ENCODE data around the gene MTRF1L.
"Not testable (repeated sequence)": the region's sequence is repeated elsewhere in the genome, so short reads cannot be mapped to it uniquely, and the experiment has no call there.

MTRF1L gene

GRCh38 chr6:152993847-152994246 is 8.7 kb downstream of the MTRF1L start:
- no peak for DNase-seq (ENCODE audit: low read depth in 2 of 2)
- TF ChIP-seq, protein P1, sequence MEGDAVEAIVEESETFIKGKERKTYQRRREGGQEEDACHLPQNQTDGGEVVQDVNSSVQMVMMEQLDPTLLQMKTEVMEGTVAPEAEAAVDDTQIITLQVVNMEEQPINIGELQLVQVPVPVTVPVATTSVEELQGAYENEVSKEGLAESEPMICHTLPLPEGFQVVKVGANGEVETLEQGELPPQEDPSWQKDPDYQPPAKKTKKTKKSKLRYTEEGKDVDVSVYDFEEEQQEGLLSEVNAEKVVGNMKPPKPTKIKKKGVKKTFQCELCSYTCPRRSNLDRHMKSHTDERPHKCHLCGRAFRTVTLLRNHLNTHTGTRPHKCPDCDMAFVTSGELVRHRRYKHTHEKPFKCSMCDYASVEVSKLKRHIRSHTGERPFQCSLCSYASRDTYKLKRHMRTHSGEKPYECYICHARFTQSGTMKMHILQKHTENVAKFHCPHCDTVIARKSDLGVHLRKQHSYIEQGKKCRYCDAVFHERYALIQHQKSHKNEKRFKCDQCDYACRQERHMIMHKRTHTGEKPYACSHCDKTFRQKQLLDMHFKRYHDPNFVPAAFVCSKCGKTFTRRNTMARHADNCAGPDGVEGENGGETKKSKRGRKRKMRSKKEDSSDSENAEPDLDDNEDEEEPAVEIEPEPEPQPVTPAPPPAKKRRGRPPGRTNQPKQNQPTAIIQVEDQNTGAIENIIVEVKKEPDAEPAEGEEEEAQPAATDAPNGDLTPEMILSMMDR (IDR thresholded peaks at IDR 0.05; ENCODE audit: low read depth, low read length) = no peak
- no peak overlapping the region for H3K4me3 ChIP-seq (replicated peaks in 1 of 2; ENCODE audit: low read depth in 2 of 2, low read length in 2 of 2)

GRCh38 chr6:152993431-152993830 is 9.1 kb downstream of the MTRF1L start:
- no peak overlapping the region for H3K4me3 ChIP-seq (replicated peaks in 1 of 2; ENCODE audit: low read depth in 2 of 2, low read length in 2 of 2)
- TF ChIP-seq, protein P1 (IDR thresholded peaks at IDR 0.05; ENCODE audit: low read depth, low read length) = peak; percentile 31
- DNase-seq (ENCODE audit: low read depth in 2 of 2) = no peak

DNA sequence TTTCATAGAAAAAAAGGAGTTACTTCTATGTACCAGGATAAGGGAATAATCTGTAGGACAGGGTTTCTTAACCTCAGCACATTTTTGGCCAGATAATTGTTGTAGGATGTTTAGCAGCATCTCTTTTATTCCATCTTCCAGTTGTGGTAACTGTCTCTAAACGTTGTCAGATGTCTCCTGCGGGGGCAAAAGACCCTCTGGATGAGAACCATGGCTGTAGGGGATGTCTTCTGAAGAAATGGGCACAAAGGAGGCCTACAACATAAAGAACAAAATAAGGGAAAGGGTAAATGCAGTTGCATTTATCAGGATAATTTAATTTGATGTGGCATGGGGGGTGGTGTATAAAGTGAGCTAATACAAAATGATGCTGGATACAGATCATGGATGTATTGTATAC is 15.5 kb downstream of the MTRF1L start:
- TF ChIP-seq, protein P1 (IDR thresholded peaks at IDR 0.05; ENCODE audit: low read depth, low read length) = no peak
- no peak overlapping the region for H3K4me3 ChIP-seq (replicated peaks in 1 of 2; ENCODE audit: low read depth in 2 of 2, low read length in 2 of 2)
- DNase-seq (ENCODE audit: low read depth in 2 of 2) = no peak

DNA sequence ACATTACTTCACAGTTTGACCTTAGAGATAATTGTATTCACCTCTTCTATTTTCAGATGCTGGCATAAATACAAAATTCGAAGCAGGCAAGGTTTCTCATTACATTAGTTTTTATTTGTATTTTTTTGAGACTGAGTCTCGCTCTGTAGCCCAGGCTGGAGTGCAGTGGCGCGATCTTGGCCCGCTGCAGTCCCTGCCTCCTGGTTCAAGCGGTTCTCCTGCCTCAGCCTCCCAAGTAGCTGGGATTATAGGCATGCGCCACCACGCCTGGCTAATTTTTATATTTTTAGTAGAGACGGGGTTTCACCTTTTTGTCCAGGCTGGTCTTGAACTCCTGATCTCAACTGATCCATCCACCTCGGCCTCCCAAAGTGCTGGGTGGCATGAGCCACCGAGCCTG is 17.2 kb downstream of the MTRF1L start:
- not testable (repeated sequence) for DNase-seq (ENCODE audit: low read depth in 2 of 2); H3K4me3 ChIP-seq (replicated peaks in 1 of 2; ENCODE audit: low read depth in 2 of 2, low read length in 2 of 2)

GRCh38 chr6:152984513-152984872 is 18.0 kb downstream of the MTRF1L start:
- TF ChIP-seq, protein P1 (IDR thresholded peaks at IDR 0.05; ENCODE audit: low read depth, low read length) = no peak

GRCh38 chr6:152983637-152984512 is 18.6 kb downstream of the MTRF1L start:
- DNase-seq (ENCODE audit: low read depth in 2 of 2) = peak; percentile 83 to 88
- TF ChIP-seq, protein P1 (IDR thresholded peaks at IDR 0.05; ENCODE audit: low read depth, low read length) = no peak

More at GRCh38 chr6:152984513-152984872, 18.0 kb downstream of the MTRF1L start:
- peak in 1 of 2 donors; percentile 19 for DNase-seq (ENCODE audit: low read depth in 2 of 2)
- peak overlapping the region; percentile 69 to 88 for H3K4me3 ChIP-seq (replicated peaks in 1 of 2; ENCODE audit: low read depth in 2 of 2, low read length in 2 of 2)

DNA sequence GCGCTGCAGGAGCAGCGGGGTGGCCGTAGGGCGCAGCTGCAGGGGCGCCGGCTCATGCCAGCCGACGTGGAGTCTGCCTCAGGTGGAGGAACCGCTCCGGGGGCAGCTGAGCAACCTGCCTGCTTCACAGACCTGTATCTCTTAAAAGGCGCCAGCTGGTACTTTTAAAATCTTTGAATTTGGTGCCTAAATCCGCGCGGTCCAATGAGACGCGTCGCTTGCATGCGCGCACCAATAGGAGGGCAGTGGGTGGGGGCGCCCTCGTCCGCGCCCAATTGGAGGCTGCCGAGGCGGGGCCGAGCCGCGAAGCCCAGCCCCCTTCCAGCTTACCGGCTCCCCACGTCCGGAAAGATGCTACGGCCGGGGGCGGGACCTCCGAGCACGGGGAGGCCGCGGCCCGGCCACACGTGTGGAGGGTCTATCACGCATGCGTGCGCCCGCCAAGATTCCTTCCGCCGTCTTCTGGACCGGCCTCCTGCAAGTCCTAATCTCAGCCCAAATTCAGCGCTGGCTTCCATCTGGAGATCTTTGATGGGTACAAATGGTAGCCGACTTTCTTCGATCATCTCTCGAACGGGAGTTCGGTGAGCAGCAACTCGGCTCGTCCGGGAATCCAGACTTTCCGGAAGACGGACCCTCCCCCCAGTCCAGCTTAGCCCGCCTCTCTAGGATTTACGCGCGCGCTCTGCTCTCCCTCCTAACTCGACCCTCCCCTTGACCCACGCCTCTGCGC is 19.4 kb downstream of the MTRF1L start, which contains the start of gene FBXO5:
FBXO5 (minus strand) TSS at position 138 of the 733 bp plus-strand sequence; CDS start at position 56, 82 bp downstream.
- TF ChIP-seq, protein P1 (IDR thresholded peaks at IDR 0.05; ENCODE audit: low read depth, low read length) = no peak
- DNase-seq (ENCODE audit: low read depth in 2 of 2) = peak; percentile 98 to 99
- H3K4me3 ChIP-seq (replicated peaks in 1 of 2; ENCODE audit: low read depth in 2 of 2, low read length in 2 of 2) = peak within 1 kb of the TSS; percentile 69 to 88

More at GRCh38 chr6:152983637-152984512, 18.6 kb downstream of the MTRF1L start:
- peak overlapping the region; percentile 69 to 88 for H3K4me3 ChIP-seq (replicated peaks in 1 of 2; ENCODE audit: low read depth in 2 of 2, low read length in 2 of 2)

All from cardiac fibroblast (primary cell).